ENCODE data around the gene IFIT3. TPM values are rescaled to one million over a fixed set of nuclear protein-coding genes. Genes with fewer than 3 reads are reported as not detected.

Gene IFIT3
- total and polyA plus RNA-seq, 2 of the 8 experiments (the other 6 are each of a cell fraction or from before 2014, with no cell fraction given) = 0.12 to 0.84 TPM

GRCh38 chr10:89346405-89347254 lies 18.8 kb downstream of the IFIT3 start:
- Histone ChIP-seq H2AK5ac (ENCODE audit: low read depth, low read length) (peak overlapping the region; percentile 54; the same call in 1 of the 2 replicates), H2AFZ (ENCODE audit: low read length) (peak overlapping the region; percentile 46; the same call in 1 of the 2 replicates), H2BK20ac (ENCODE audit: low read length) (peak overlapping the region; percentile 80; the same call in 1 of the 2 replicates), H3K56ac (replicated peaks; ENCODE audit: insufficient read length, low read depth, low read length) (peak overlapping the region; percentile 17), H3K9ac (replicated peaks in 1 of 4; ENCODE audit: extremely low read depth in 1 of 4, low read depth in 3 of 4, low read length in 3 of 4) (no peak overlapping the region; a peak in 1 of 7 replicates), H3K36me3 (ENCODE audit: control insufficient read depth in 2 of 4, insufficient read depth in 4 of 4, low read length in 3 of 4) (no peaks in the 10 kb centered on the region), H2BK5ac (ENCODE audit: low read depth, low read length) (peak overlapping the region; percentile 18; the same call in 1 of the 2 replicates), H3K4me2 (ENCODE audit: insufficient read depth in 1 of 2, low read depth in 2 of 2, low read length in 2 of 2) (0 out of 4 replicates have a peak overlapping the region, but pooled peaks of 1 of the 2 experiments have one; percentile 5), H4K20me1 (replicated peaks in 1 of 2; ENCODE audit: control insufficient read depth in 1 of 2, insufficient read depth in 2 of 2, low read length in 2 of 2) (no peaks in the 10 kb centered on the region), H3K27me3 (replicated peaks in 1 of 4; ENCODE audit: control insufficient read depth in 3 of 4, extremely low read depth in 1 of 4, insufficient read depth in 3 of 4, low read length in 3 of 4) (no peaks in the 10 kb centered on the region), H2BK15ac (ENCODE audit: low read length) (peak overlapping the region; percentile 85; the same call in 1 of the 2 replicates), H3K79me2 (ENCODE audit: control insufficient read depth in 1 of 2, insufficient read depth in 2 of 2, low read length in 2 of 2) (no peaks in the 10 kb centered on the region), H4K8ac (ENCODE audit: extremely low read depth, insufficient read depth, low read length) (no peak overlapping the region), H3K9me3 (ENCODE audit: insufficient read depth in 2 of 2, low read depth in 1 of 2, low read length in 1 of 2) (no peaks in the 10 kb centered on the region), H3K4me1 (replicated peaks in 1 of 4; ENCODE audit: control insufficient read depth in 3 of 4, insufficient read depth in 4 of 4, low read length in 3 of 4) (peaks cover 7 to 26% (median 18%) of the 10 kb centered on the region in 4 experiments; a peak in 6 of 7 replicates), H3K4ac (replicated peaks; ENCODE audit: insufficient read length, low read depth, low read length) (peak overlapping the region; percentile 1), H3K4me3 (ENCODE audit: extremely low read depth in 1 of 4, insufficient read depth in 2 of 4, low read depth in 3 of 4, low read length in 4 of 4) (no peak overlapping the region), H3K79me1 (ENCODE audit: low read depth, low read length) (no peaks in the 10 kb centered on the region), H3K23ac (ENCODE audit: insufficient read length) (no peak overlapping the region), H2BK120ac (replicated peaks; ENCODE audit: low read depth, low read length) (peak overlapping the region; percentile 71), H3K23me2 (ENCODE audit: low read depth, low read length) (no peaks in the 10 kb centered on the region), H3K27ac (ENCODE audit: low read depth, low read length) (peak overlapping the region; percentile 41; the same call in 1 of the 2 replicates), H3K18ac (ENCODE audit: extremely low read depth, low read length) (no peak overlapping the region), H2BK12ac (ENCODE audit: low read depth, low read length) (peak overlapping the region; percentile 82), H4K5ac (ENCODE audit: insufficient read length, low read depth, low read length) (no peak overlapping the region), H4K91ac (replicated peaks; ENCODE audit: insufficient read length, low read length) (peak overlapping the region; percentile 63), H3K14ac (ENCODE audit: insufficient read length) (no peak overlapping the region)
- WGBS, 2 experiments (ENCODE audit: extremely low coverage in 1 of 2, insufficient coverage in 1 of 2, insufficient read length in 1 of 2, insufficient replicate concordance in 2 of 2, low coverage in 1 of 2, low lambda C conversion rate in 2 of 2, missing lambda C conversion rate in 1 of 2) = 67% methylated on average over 4 of the region's 4 CpGs; no CpG with 5 or more reads in 1 of the 2 experiments
- CTCF ChIA-PET (ENCODE audit: partially characterized antibody) = interaction anchor here (0.9 to 3.8 kb wide), 6 partner anchors 18 to 84 kb away, joined by 3 to 21 read pairs (median 4); partner anchors contain the start of gene IFIT2
- DNase-seq (ENCODE audit: low read depth in 1 of 2, low spot score in 2 of 2) (no peak), FAIRE-seq (peak; percentile 7)
- POLR2A ChIA-PET (ENCODE audit: partially characterized antibody) = interaction anchor here (0.9 to 1.5 kb wide), 5 partner anchors 9 to 75 kb away, joined by 3 to 5 read pairs (median 3); partner anchors contain the start of gene IFIT3
- no peak for TF ChIP-seq GABPA (IDR thresholded peaks at IDR 0.05; ENCODE audit: borderline replicate concordance, insufficient read depth, low read length)
- TF ChIP-seq, protein P1, sequence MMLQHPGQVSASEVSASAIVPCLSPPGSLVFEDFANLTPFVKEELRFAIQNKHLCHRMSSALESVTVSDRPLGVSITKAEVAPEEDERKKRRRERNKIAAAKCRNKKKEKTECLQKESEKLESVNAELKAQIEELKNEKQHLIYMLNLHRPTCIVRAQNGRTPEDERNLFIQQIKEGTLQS (IDR thresholded peaks at IDR 0.05; ENCODE audit: insufficient read depth, low read depth, low read length) = peak; percentile 63; the same call in 1 of the 2 replicates
- no peak for TF ChIP-seq SIRT6 (IDR thresholded peaks at IDR 0.05; ENCODE audit: low read length)
- 0 out of 2 replicates have a peak, but pooled peaks have one; percentile 24 for TF ChIP-seq MAX (IDR thresholded peaks at IDR 0.05)
- TF ChIP-seq TEAD4 (IDR thresholded peaks at IDR 0.05; ENCODE audit: low read depth, low read length) = peak; percentile 47; the same call in 1 of the 2 replicates
- TF ChIP-seq CEBPB (IDR thresholded peaks at IDR 0.05; ENCODE audit: low read depth, low read length) = peak; percentile 92
- TF ChIP-seq CREB1 (IDR thresholded peaks at IDR 0.05) = no peak
- TF ChIP-seq RNF2 (IDR thresholded peaks at IDR 0.05; ENCODE audit: borderline replicate concordance, low read depth, low read length, missing control alignments, poor library complexity, severe bottlenecking) = no peak
- no peak for TF ChIP-seq GTF2F1 (IDR thresholded peaks at IDR 0.05; ENCODE audit: borderline replicate concordance, low read depth, low read length)
- TF ChIP-seq TBP (IDR thresholded peaks at IDR 0.05; ENCODE audit: low read depth, low read length) = no peak
